DOHH2 (cell line): Measurements from ENCODE around the gene TLR6.

ENCODE experiments used
- EZH2phosphoT487 ChIP-seq: fragments of 200-600 bp; sonication (generic); IDR thresholded peaks from 2 replicates; pipeline ENCODE4 v1.6.1; 2017; ENCODE audit warnings: borderline replicate concordance, mild to moderate bottlenecking, antibody characterized with exemption, low read length, moderate library complexity, mixed read lengths
- TF ChIP-seq, protein P1 (sequence below): fragments of 200-600 bp; sonication (generic); IDR thresholded peaks from one replicate; pipeline ENCODE4 v1.5.1; 2014; ENCODE audit warnings: antibody characterized with exemption, mild to moderate bottlenecking, low read depth, low read length; ENCODE audit not compliant: poor library complexity, severe bottlenecking

DNA sequence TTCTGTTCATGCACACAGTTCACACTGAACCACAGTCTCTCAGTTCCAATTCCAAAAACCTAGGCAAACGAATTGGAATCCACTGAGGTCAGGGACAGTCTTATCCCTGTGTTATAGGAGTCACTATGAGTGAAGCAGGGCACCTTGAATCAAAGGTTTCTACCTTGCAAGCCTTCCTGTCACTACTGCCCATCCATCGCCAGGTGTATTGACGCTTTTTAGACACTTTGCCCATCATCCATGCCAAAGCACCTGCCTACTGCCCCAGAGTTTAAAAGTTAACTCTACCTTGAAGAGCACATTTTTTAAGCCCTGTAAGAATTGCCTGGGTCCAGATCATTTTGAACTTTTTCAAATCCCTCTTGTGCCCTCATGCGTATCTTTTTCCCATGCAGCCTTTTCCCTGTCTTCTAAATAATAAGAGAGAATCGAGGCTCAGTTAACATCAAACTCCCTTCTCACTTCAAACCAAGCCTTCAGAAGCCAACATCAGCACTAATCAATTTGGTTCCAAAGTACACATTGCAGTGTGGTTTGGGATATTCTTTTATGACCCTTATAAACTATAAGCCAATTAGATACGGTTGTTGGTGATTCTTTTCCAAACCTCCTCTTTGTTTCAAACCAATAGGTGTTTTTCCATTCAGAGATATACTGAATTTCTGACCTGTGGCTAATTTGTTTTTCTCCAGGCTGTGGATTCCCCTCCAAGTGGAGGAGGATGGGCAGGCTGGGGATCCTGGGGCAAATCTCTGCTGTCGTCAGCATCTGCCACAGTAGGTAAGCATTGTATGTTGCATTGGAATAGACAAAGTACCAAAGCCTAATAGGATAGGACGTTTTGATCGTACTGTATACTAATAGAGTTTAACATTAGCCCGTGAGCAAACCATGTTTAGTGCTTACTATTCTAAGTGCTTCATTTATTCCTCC, 34.7 kb upstream of the TLR6 start:
- TF ChIP-seq, protein P1, sequence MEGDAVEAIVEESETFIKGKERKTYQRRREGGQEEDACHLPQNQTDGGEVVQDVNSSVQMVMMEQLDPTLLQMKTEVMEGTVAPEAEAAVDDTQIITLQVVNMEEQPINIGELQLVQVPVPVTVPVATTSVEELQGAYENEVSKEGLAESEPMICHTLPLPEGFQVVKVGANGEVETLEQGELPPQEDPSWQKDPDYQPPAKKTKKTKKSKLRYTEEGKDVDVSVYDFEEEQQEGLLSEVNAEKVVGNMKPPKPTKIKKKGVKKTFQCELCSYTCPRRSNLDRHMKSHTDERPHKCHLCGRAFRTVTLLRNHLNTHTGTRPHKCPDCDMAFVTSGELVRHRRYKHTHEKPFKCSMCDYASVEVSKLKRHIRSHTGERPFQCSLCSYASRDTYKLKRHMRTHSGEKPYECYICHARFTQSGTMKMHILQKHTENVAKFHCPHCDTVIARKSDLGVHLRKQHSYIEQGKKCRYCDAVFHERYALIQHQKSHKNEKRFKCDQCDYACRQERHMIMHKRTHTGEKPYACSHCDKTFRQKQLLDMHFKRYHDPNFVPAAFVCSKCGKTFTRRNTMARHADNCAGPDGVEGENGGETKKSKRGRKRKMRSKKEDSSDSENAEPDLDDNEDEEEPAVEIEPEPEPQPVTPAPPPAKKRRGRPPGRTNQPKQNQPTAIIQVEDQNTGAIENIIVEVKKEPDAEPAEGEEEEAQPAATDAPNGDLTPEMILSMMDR: no peak
- no peak for TF ChIP-seq EZH2phosphoT487
